Vagina (tissue), 2 donors: ENCODE results near the gene DEUP1. TPM values are rescaled to one million over a fixed set of nuclear protein-coding genes. Genes with fewer than 3 reads are reported as not detected.

Experiments
- DNase-seq, 2 donors: peaks; one replicate each; pipeline ENCODE4 v3.0.0-alpha.2; 2017; ENCODE audit errors: extremely low spot score in 2 of 2
- H3K27ac ChIP-seq: fragments of 200-600 bp; sonication (generic); one replicate; pipeline ENCODE4 v1.5.1; 2019
- H3K27me3 ChIP-seq: fragments of 200-600 bp; sonication (generic); one replicate; pipeline ENCODE4 v1.5.1; 2019
- H3K36me3 ChIP-seq, 2 donors: fragments of 200-600 bp; sonication (generic); one replicate each; pipeline ENCODE4 v1.5.1; 2017 to 2019
- H3K4me1 ChIP-seq: fragments of 200-600 bp; sonication (generic); one replicate; pipeline ENCODE4 v1.5.1; 2019
- H3K4me3 ChIP-seq, 2 donors: fragments of 200-600 bp; sonication (generic); 1 replicate in 1 of 2; 2 replicates in 1 of 2; pipeline ENCODE4 v1.5.1; 2016 to 2019
- H3K9me3 ChIP-seq: fragments of 200-600 bp; sonication (generic); one replicate; pipeline ENCODE4 v1.5.1; 2019
- POLR2A ChIP-seq, 2 donors: fragments of 450-650 bp; IDR thresholded peaks; one replicate each; pipeline ENCODE4 v1.6.1; 2017; ENCODE audit warnings: antibody characterized with exemption in 2 of 2, mild to moderate bottlenecking in 2 of 2, moderate library complexity in 2 of 2
- POLR2AphosphoS5 ChIP-seq, 2 donors: sonication (generic); formaldehyde crosslinking; IDR thresholded peaks; one replicate each; pipeline ENCODE4 v1.9.0; 2017; ENCODE audit warnings: antibody characterized with exemption in 2 of 2, mild to moderate bottlenecking in 2 of 2, low read depth in 1 of 2; ENCODE audit not compliant: insufficient read depth in 1 of 2
- intact Hi-C: fragments of 100-400 bp; cut with DNase I; formaldehyde crosslinking; loops from one replicate; pipeline ENCODE4 v1.15.1; 2023
- total RNA-seq: library from RNA; depleted of rRNA; stranded (reverse); fragments of >200 nt; gene quantifications from one replicate; pipeline ENCODE4 v1.2.3, GENCODE V29; 2016
- TF ChIP-seq, protein P1 (sequence below), 3 experiments: fragments of 450-650 bp in 2 of 3; fragments of 200-600 bp in 1 of 3; sonication (generic) in 1 of 3; IDR thresholded peaks; one replicate each; pipeline ENCODE4 v1.5.1; 2017 to 2019; ENCODE audit warnings: antibody characterized with exemption in 3 of 3, mild to moderate bottlenecking in 2 of 3, moderate library complexity in 2 of 3

Gene DEUP1
- total RNA-seq, 1 donor from 2014 or later = not detected

DNA sequence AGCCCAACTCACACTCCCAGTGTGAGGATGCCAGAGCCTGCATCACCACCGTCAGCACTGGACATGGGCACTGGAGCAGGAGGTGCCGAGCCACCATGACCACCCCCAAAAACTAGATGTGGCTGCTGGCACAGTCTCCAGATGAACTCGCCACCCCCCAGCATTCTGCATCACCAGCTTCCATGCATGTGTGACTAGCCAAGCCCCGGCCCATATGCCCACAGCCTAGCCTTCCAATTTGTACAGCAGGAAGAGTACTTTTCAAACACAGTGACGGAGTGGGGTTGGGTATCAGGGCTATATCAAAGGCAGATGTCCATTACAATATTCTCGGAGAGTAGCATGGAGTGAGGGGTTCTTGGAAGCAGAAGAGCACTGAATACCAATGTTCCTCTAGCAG, 149.7 kb downstream of the DEUP1 start:
- Histone ChIP-seq H3K27ac (no peak overlapping the region), H3K36me3 (no peaks in the 10 kb centered on the region), H3K9me3 (no peaks in the 10 kb centered on the region), H3K27me3 (no peaks in the 10 kb centered on the region), H3K4me1 (peaks cover 6% of the 10 kb centered on the region), H3K4me3 (no peak overlapping the region)
- no peak for DNase-seq
- TF ChIP-seq POLR2A (IDR thresholded peaks at IDR 0.05) (no peak), POLR2AphosphoS5 (IDR thresholded peaks at IDR 0.05; ENCODE audit: insufficient read depth in 1 of 2, low read depth in 1 of 2) (no peak)
- TF ChIP-seq, protein P1, sequence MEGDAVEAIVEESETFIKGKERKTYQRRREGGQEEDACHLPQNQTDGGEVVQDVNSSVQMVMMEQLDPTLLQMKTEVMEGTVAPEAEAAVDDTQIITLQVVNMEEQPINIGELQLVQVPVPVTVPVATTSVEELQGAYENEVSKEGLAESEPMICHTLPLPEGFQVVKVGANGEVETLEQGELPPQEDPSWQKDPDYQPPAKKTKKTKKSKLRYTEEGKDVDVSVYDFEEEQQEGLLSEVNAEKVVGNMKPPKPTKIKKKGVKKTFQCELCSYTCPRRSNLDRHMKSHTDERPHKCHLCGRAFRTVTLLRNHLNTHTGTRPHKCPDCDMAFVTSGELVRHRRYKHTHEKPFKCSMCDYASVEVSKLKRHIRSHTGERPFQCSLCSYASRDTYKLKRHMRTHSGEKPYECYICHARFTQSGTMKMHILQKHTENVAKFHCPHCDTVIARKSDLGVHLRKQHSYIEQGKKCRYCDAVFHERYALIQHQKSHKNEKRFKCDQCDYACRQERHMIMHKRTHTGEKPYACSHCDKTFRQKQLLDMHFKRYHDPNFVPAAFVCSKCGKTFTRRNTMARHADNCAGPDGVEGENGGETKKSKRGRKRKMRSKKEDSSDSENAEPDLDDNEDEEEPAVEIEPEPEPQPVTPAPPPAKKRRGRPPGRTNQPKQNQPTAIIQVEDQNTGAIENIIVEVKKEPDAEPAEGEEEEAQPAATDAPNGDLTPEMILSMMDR (IDR thresholded peaks at IDR 0.05) = no peak
- intact Hi-C loops = no loop called here

DNA sequence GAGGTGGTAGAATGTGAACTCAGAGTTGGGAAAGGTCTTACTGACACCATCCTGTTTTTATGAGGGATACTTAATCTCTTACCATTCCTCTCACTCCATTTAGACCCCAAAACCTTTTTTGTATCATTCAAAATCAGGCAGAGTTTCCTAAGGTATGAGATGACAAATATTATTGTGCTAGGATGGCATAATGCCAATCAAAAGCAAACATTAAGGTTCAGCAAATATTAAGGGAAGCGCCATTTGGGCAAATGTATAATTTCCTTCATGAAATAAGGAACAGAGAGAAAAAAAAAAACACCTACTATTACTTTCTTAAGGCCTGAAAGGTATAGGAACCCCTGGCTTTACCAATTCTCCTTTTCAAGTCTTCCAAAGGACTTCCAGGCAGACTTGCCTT, 150.2 kb downstream of the DEUP1 start:
- Histone ChIP-seq H3K4me1 (peaks cover 8% of the 10 kb centered on the region), H3K27me3 (no peaks in the 10 kb centered on the region), H3K36me3 (no peaks in the 10 kb centered on the region), H3K4me3 (no peak overlapping the region), H3K27ac (no peak overlapping the region), H3K9me3 (no peaks in the 10 kb centered on the region)
- TF ChIP-seq POLR2A (IDR thresholded peaks at IDR 0.05) (no peak), POLR2AphosphoS5 (IDR thresholded peaks at IDR 0.05; ENCODE audit: insufficient read depth in 1 of 2, low read depth in 1 of 2) (no peak)
- TF ChIP-seq, protein P1 (IDR thresholded peaks at IDR 0.05) = no peak
- no peak for DNase-seq
- intact Hi-C loops = no loop called here

DNA sequence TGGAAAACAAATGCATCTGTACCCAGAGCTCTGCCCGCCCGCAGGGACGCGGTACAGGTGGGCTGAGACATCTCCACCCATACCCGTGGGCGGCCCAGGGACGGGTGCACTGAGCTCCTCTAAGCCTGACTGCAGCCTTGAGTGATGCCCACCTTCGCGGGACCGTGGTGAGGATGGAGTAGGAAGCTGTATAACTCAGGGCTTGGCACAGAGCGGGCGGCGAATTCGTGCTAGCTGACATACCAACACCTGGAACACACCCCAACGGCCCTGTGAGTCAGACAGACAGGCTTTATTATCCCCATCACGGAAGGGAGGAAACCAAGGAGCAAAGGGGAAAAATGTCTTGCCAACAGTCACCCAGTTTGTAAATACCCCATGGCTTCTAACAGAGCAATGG, 150.7 kb downstream of the DEUP1 start:
- H3K4me1 ChIP-seq = peaks cover 8% of the 10 kb centered on the region
- no peaks in the 10 kb centered on the region for H3K27me3 ChIP-seq
- no peak for TF ChIP-seq POLR2A (IDR thresholded peaks at IDR 0.05)
- TF ChIP-seq, protein P1 (IDR thresholded peaks at IDR 0.05) = no peak
- no peak for TF ChIP-seq POLR2AphosphoS5 (IDR thresholded peaks at IDR 0.05; ENCODE audit: insufficient read depth in 1 of 2, low read depth in 1 of 2)
- H3K27ac ChIP-seq = no peak overlapping the region
- intact Hi-C loops = no loop called here
- H3K36me3 ChIP-seq = no peaks in the 10 kb centered on the region
- no peak overlapping the region for H3K4me3 ChIP-seq
- no peaks in the 10 kb centered on the region for H3K9me3 ChIP-seq
- no peak for DNase-seq

DNA sequence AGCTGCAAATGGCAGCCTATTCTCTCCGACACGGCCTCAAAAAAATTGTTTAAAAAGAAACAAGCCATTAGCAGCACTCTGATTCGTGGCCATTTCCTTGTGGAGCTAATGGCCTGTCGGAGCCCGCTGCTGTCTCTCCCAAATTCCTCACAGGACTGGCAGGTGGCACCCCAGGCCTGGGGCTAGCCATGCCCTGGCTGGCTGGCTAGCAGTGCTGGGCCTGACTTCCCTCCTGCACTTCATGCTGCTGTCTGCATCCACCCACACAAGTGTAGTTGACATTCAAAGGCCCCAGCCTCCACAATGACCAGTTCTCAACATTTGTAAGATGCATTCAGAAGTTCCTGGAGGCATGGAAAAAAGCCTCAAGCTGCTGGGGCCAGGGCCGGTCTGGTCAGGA, 151.2 kb downstream of the DEUP1 start:
- H3K27me3 ChIP-seq = no peaks in the 10 kb centered on the region
- H3K27ac ChIP-seq = no peak overlapping the region
- TF ChIP-seq POLR2AphosphoS5 (IDR thresholded peaks at IDR 0.05; ENCODE audit: insufficient read depth in 1 of 2, low read depth in 1 of 2) (no peak), POLR2A (IDR thresholded peaks at IDR 0.05) (no peak)
- TF ChIP-seq, protein P1 (IDR thresholded peaks at IDR 0.05) = no peak
- H3K4me3 ChIP-seq = no peak overlapping the region
- DNase-seq = no peak
- intact Hi-C loops = no loop called here
- no peaks in the 10 kb centered on the region for H3K9me3 ChIP-seq
- H3K4me1 ChIP-seq = peaks cover 8% of the 10 kb centered on the region
- H3K36me3 ChIP-seq = no peaks in the 10 kb centered on the region

DNA sequence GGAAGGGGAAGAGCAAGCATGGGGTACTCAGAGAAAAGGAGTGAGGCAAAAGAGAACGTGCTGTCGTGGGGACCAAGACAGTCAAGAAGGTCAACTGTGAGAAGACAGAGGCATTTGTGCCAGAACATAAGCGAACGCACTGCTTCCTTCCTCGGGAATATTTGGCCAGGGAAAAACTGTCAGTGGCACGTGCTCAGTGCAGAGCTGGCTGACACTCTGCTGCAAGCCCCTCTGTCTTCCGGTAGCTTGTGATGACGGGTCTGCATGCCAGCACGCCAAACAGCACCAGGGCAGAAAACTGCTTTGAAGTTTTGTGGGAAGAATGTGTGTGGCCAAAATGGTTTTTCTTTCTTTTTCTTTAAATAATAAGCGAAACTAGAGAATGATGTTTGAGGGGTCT, 152.0 kb downstream of the DEUP1 start:
- Histone ChIP-seq H3K4me1 (peaks cover 8% of the 10 kb centered on the region), H3K9me3 (no peaks in the 10 kb centered on the region), H3K36me3 (no peaks in the 10 kb centered on the region), H3K27ac (no peak overlapping the region), H3K27me3 (no peaks in the 10 kb centered on the region), H3K4me3 (no peak overlapping the region)
- no peak for DNase-seq
- TF ChIP-seq, protein P1 (IDR thresholded peaks at IDR 0.05) = no peak
- TF ChIP-seq POLR2AphosphoS5 (IDR thresholded peaks at IDR 0.05; ENCODE audit: insufficient read depth in 1 of 2, low read depth in 1 of 2) (no peak), POLR2A (IDR thresholded peaks at IDR 0.05) (no peak)
- intact Hi-C loops = no loop called here
